GM12878 (cell line): ENCODE results near the gene MTF1. TPM values are rescaled to one million over a fixed set of nuclear protein-coding genes. Genes with fewer than 3 reads are reported as not detected.

ENCODE experiments used
- ATAC-seq: fragments of 200-7000 bp; cut with Tn5 transposase; 3 replicates; pipeline ENCODE4 v1.9.1; 2020; ENCODE audit warnings: mild to moderate bottlenecking, moderate library complexity
- BruUV-seq: library from RNA; stranded (reverse); fragments of 400-500 nt; replicated peaks from 2 replicates; lab custom pipeline; 2021; lab: Mats Ljungman, UMichigan
- CTCF ChIA-PET: fragments of 300-600 bp; sonication (Branson Sonifier 250); formaldehyde crosslinking; extraction: SDS; loops from one replicate; lab custom pipeline; 2021; ENCODE audit warnings: inconsistent platforms; lab: Yijun Ruan, JAX
- POLR2A ChIA-PET: fragments of 350-600 bp; formaldehyde crosslinking; extraction: SDS; loops from one replicate; lab custom pipeline; 2021; ENCODE audit warnings: inconsistent platforms; lab: Charles Lee
- RAD21 ChIA-PET: fragments of 300-600 bp; sonication (Branson Sonifier 250); formaldehyde crosslinking; loops from one replicate; lab custom pipeline; 2023; ENCODE audit warnings: antibody characterized with exemption; ENCODE audit not compliant: unreplicated experiment; lab: Charles Lee
- SMC1A ChIA-PET: fragments of 300-600 bp; sonication (Branson Sonifier 250); formaldehyde crosslinking; loops from one replicate; lab custom pipeline; 2023; ENCODE audit not compliant: unreplicated experiment, uncharacterized antibody; lab: Charles Lee
- DNase-seq: peaks from one replicate; pipeline ENCODE4 v3.0.0-alpha.2; 2011; ENCODE audit warnings: low read depth, low spot score
- FAIRE-seq: peaks from 3 replicates; lab custom pipeline; 2011; peaks lifted over from hg19 to GRCh38; lab: Jason Lieb, UNC
- H2AFZ ChIP-seq: 2 replicates; pipeline ENCODE4 v1.6.0; 2011; ENCODE audit warnings: low read depth, low read length, control low read depth; ENCODE audit not compliant: control insufficient read depth
- H3K27ac ChIP-seq: 2 replicates; pipeline ENCODE4 v1.5.1; 2011; ENCODE audit warnings: control low read depth; ENCODE audit not compliant: control insufficient read depth, insufficient read depth
- H3K27me3 ChIP-seq, 2 experiments: replicated peaks in 1 of 2; 2 replicates each; pipeline versions ENCODE4 v1.6.0 to v1.6.1; 2011; ENCODE audit warnings: low read length in 1 of 2; ENCODE audit not compliant: control insufficient read depth in 2 of 2, insufficient read depth in 2 of 2
- H3K36me3 ChIP-seq, 2 experiments: 2 replicates each; pipeline ENCODE4 v1.5.1; 2011; ENCODE audit warnings: low read length in 1 of 2; ENCODE audit not compliant: control insufficient read depth in 2 of 2, insufficient read depth in 2 of 2
- H3K4me1 ChIP-seq: 2 replicates; pipeline ENCODE4 v1.6.1; 2011; ENCODE audit warnings: mild to moderate bottlenecking, low read length, moderate library complexity, mixed read lengths; ENCODE audit not compliant: control insufficient read depth, insufficient read depth
- H3K4me2 ChIP-seq: 2 replicates; pipeline ENCODE4 v1.6.0; 2011; ENCODE audit warnings: control low read depth; ENCODE audit not compliant: control insufficient read depth, insufficient read depth
- H3K4me3 ChIP-seq: fragments of 200-600 bp; sonication (generic); 2 replicates; pipeline ENCODE4 v1.5.1; 2016
- H3K79me2 ChIP-seq: 2 replicates; pipeline ENCODE4 v1.6.0; 2011; ENCODE audit warnings: low read length; ENCODE audit not compliant: control insufficient read depth, insufficient read depth
- H3K9ac ChIP-seq: 2 replicates; pipeline ENCODE4 v1.8.0; 2011; ENCODE audit warnings: low read length, control low read depth, mixed read lengths; ENCODE audit not compliant: control insufficient read depth, insufficient read depth
- H3K9me3 ChIP-seq: replicated peaks from 3 replicates; pipeline ENCODE4 v1.5.1; 2011; ENCODE audit warnings: mild to moderate bottlenecking, low read length; ENCODE audit not compliant: control insufficient read depth, insufficient read depth
- H4K20me1 ChIP-seq: 2 replicates; pipeline ENCODE4 v1.6.0; 2011; ENCODE audit not compliant: control insufficient read depth, insufficient read depth
- ATF7 ChIP-seq: fragments of 450-650 bp; IDR thresholded peaks from 2 replicates; pipeline ENCODE4 v1.6.1; 2016; ENCODE audit warnings: low read depth, mild to moderate bottlenecking
- ETV6 ChIP-seq, 2 experiments: fragments of 450-650 bp in 1 of 2; IDR thresholded peaks in 1 of 2; conservative IDR thresholded peaks in 1 of 2; 2 replicates each; pipeline ENCODE4 v1.6.1; 2014; ENCODE audit warnings: antibody characterized with exemption in 1 of 2, borderline replicate concordance in 1 of 2, low read depth in 1 of 2, mild to moderate bottlenecking in 1 of 2, moderate library complexity in 1 of 2
- FOS ChIP-seq: IDR thresholded peaks from 3 replicates; pipeline ENCODE4 v1.6.1; 2011; ENCODE audit warnings: borderline replicate concordance; ENCODE audit not compliant: insufficient read length; ENCODE audit errors: extremely low read depth
- GATAD2B ChIP-seq: fragments of 450-650 bp; conservative IDR thresholded peaks from 2 replicates; pipeline ENCODE4 v1.6.1; 2017; ENCODE audit warnings: low read depth, mild to moderate bottlenecking, moderate library complexity
- HDGF ChIP-seq: fragments of 450-650 bp; IDR thresholded peaks from 2 replicates; pipeline ENCODE4 v1.6.1; 2016; ENCODE audit warnings: antibody characterized with exemption
- JUNB ChIP-seq: IDR thresholded peaks from 2 replicates; pipeline ENCODE4 v1.6.1; 2016; ENCODE audit warnings: antibody characterized with exemption, mild to moderate bottlenecking
- JUND ChIP-seq: IDR thresholded peaks from 2 replicates; pipeline ENCODE4 v1.6.1; 2012; ENCODE audit warnings: low read depth, mild to moderate bottlenecking, low read length, improper control_type of control experiment, moderate library complexity
- KLF5 ChIP-seq: fragments of 450-650 bp; IDR thresholded peaks from 2 replicates; pipeline ENCODE4 v1.6.1; 2014; ENCODE audit warnings: mild to moderate bottlenecking; ENCODE audit not compliant: partially characterized antibody
- MTA2 ChIP-seq: fragments of 450-650 bp; IDR thresholded peaks from 2 replicates; pipeline ENCODE4 v1.6.1; 2016; ENCODE audit warnings: low read depth, mild to moderate bottlenecking, moderate library complexity
- NR2C2 ChIP-seq: IDR thresholded peaks from 2 replicates; pipeline ENCODE4 v1.6.1; 2011; ENCODE audit warnings: borderline replicate concordance, low read depth; ENCODE audit not compliant: control insufficient read depth, insufficient read length
- NRF1 ChIP-seq: conservative IDR thresholded peaks from 2 replicates; pipeline ENCODE4 v1.6.1; 2011; ENCODE audit warnings: mild to moderate bottlenecking, low read depth, low read length, improper control_type of control experiment
- PAX8 ChIP-seq: fragments of 450-650 bp; IDR thresholded peaks from 2 replicates; pipeline ENCODE4 v1.6.1; 2017; ENCODE audit warnings: mild to moderate bottlenecking, moderate library complexity
- POU2F2 ChIP-seq: IDR thresholded peaks from 3 replicates; pipeline ENCODE4 v1.6.1; 2011; ENCODE audit warnings: low read depth, mild to moderate bottlenecking, low read length, borderline replicate concordance
- SMAD1 ChIP-seq: fragments of 450-650 bp; IDR thresholded peaks from 2 replicates; pipeline ENCODE4 v1.6.1; 2018; ENCODE audit warnings: mild to moderate bottlenecking, low read depth; ENCODE audit not compliant: partially characterized antibody
- SMC3 ChIP-seq: IDR thresholded peaks from 2 replicates; pipeline ENCODE4 v1.6.1; 2011; ENCODE audit warnings: low read length, improper control_type of control experiment, borderline replicate concordance
- TAF1 ChIP-seq: IDR thresholded peaks from 2 replicates; pipeline ENCODE4 v1.6.1; 2011; ENCODE audit warnings: mild to moderate bottlenecking, low read depth, low read length, borderline replicate concordance
- TBL1XR1 ChIP-seq: IDR thresholded peaks from 2 replicates; pipeline ENCODE4 v1.6.1; 2012; ENCODE audit warnings: low read depth, low read length, improper control_type of control experiment
- YBX1 ChIP-seq: fragments of 450-650 bp; IDR thresholded peaks from 2 replicates; pipeline ENCODE4 v1.6.1; 2016; ENCODE audit warnings: antibody characterized with exemption
- ZBED1 ChIP-seq: IDR thresholded peaks from 2 replicates; pipeline ENCODE4 v1.6.1; 2016; ENCODE audit warnings: borderline replicate concordance
- ZNF24 ChIP-seq: fragments of 450-650 bp; IDR thresholded peaks from 2 replicates; pipeline ENCODE4 v1.6.1; 2017; ENCODE audit warnings: antibody characterized with exemption, mild to moderate bottlenecking
- WGBS: methylation state at CpG from one replicate; pipeline ENCODE4 v1.1.6; 2016; ENCODE audit warnings: low lambda C conversion rate; ENCODE audit not compliant: insufficient replicate concordance, insufficient coverage; ENCODE audit errors: missing lambda C conversion rate; 5-methylcytosine and 5-hydroxymethylcytosine counted together
- in situ Hi-C: fragments of 300-500 bp; cut with MboI; formaldehyde crosslinking; loops from 9 replicates; pipeline ENCODE4 v1.14.3; 2018; ENCODE audit warnings: mixed read lengths
- intact Hi-C: fragments of 100-400 bp; cut with micrococcal nuclease; formaldehyde crosslinking; loops from one replicate; pipeline ENCODE4 v1.14.2; 2022; ENCODE audit not compliant: unreplicated experiment
- polyA plus RNA-seq, 11 experiments: library from polyadenylated mRNA; depleted of rRNA in 4 of 11; unstranded in 6 of 11; stranded (reverse) in 5 of 11; fragments of >200 nt; fragmentation: Nextera tagmentation in 4 of 11; fragmentation: Illumina TruSeq in 1 of 11; extraction: Ambion mirVana in 4 of 11; extraction: Trizol in 1 of 11; gene quantifications; 1 replicate in 1 of 11; 2 replicates in 10 of 11; pipeline versions ENCODE4 v1.2.1 to v1.2.3, GENCODE V29; 2011 to 2016; ENCODE audit warnings: inconsistent platforms in 2 of 11, missing spikeins in 2 of 11, low read depth in 1 of 11
- total RNA-seq, 4 experiments: library from RNA; depleted of rRNA in 3 of 4; stranded (reverse); fragments of >200 nt in 3 of 4; fragmentation: Illumina TruSeq in 1 of 4; extraction: Trizol in 1 of 4; gene quantifications; 2 replicates each; pipeline versions ENCODE4 v1.2.1 to v1.2.3, GENCODE V29; 2013 to 2021

MTF1 gene
- total and polyA plus RNA-seq, 10 of the 15 experiments (the other 5 are each of a cell fraction or from before 2014, with no cell fraction given), result 2.2 to 20.4 (median 6.7) TPM

- ChIA-PET SMC1A (no interaction called here), RAD21 (no interaction called here), POLR2A (no interaction called here), CTCF (interaction anchor here (0.5 kb wide), 1 partner anchor 706 kb away, joined by 3 read pairs; no protein-coding TSS in a partner anchor)
- no peak overlapping the region for H3K4me2 ChIP-seq
- H3K27ac ChIP-seq, result no peak overlapping the region
- no TSS peak for BruUV-seq
- no peak overlapping the region for H3K4me3 ChIP-seq
- H4K20me1 ChIP-seq, result no peaks in the 10 kb centered on the region
- no peak overlapping the region for H2AFZ ChIP-seq
- DNase-seq (no peak), FAIRE-seq (no peak), ATAC-seq (no peak)
- in situ Hi-C loops (no loop called here), intact Hi-C loops (no loop called here)
- no peak for TF ChIP-seq MTA2
- no peak for TF ChIP-seq SMAD1
- no peak for TF ChIP-seq TBL1XR1
- no peak for TF ChIP-seq YBX1
- TF ChIP-seq POU2F2, result no peak
- no peaks in the 10 kb centered on the region for H3K36me3 ChIP-seq
- no peak overlapping the region for H3K9ac ChIP-seq
- H3K27me3 ChIP-seq, result peaks cover 5 to 14% of the 10 kb centered on the region in 2 experiments; a peak in 3 of 4 replicates
- 33% methylated on average over 24 of the region's 25 CpGs for WGBS
- no peaks in the 10 kb centered on the region for H3K4me1 ChIP-seq
- H3K9me3 ChIP-seq, result no peaks in the 10 kb centered on the region; the same call in 2 of the 3 replicates
- H3K79me2 ChIP-seq, result no peaks in the 10 kb centered on the region
Measured at GRCh38 chr1:37763791-37764413, 95.5 kb downstream of the MTF1 start.

- Histone ChIP-seq H3K79me2 (no peaks in the 10 kb centered on the region), H2AFZ (no peak overlapping the region), H3K27me3 (peaks cover 5 to 14% of the 10 kb centered on the region in 2 experiments; a peak in 3 of 4 replicates), H3K9ac (no peak overlapping the region), H3K9me3 (no peaks in the 10 kb centered on the region; the same call in 2 of the 3 replicates), H3K4me3 (no peak overlapping the region), H3K4me1 (no peaks in the 10 kb centered on the region), H4K20me1 (no peaks in the 10 kb centered on the region), H3K4me2 (no peak overlapping the region), H3K27ac (no peak overlapping the region), H3K36me3 (no peaks in the 10 kb centered on the region)
- in situ Hi-C loops, result no loop called here
- BruUV-seq, result no TSS peak
- CTCF ChIA-PET, result no interaction called here
- SMC1A ChIA-PET, result no interaction called here
- intact Hi-C loops, result no loop called here
- FAIRE-seq (no peak), DNase-seq (no peak), ATAC-seq (no peak)
- RAD21 ChIA-PET, result interaction anchor here (0.7 kb wide), 1 partner anchor 47 kb away, joined by 3 read pairs; no protein-coding TSS in a partner anchor
- 3% methylated on average over 2 of the region's 2 CpGs for WGBS
- POLR2A ChIA-PET, result no interaction called here
- TF ChIP-seq GATAD2B (no peak), NRF1 (no peak), ZBED1 (no peak), HDGF (no peak), JUND (no peak), ETV6 (conservative IDR thresholded peaks at IDR 0.05 in 1 of 2, IDR thresholded peaks at IDR 0.05 in 1 of 2; ENCODE audit: borderline replicate concordance in 1 of 2, low read depth in 1 of 2) (no peak), TBL1XR1 (no peak), PAX8 (no peak), JUNB (no peak), FOS (no peak), ATF7 (no peak), KLF5 (no peak), NR2C2 (no peak), ZNF24 (no peak), SMC3 (no peak), TAF1 (no peak)
Measured at GRCh38 chr1:37762516-37762915, 96.9 kb downstream of the MTF1 start.
